Right atrium auricular region (tissue), 2 donors: ENCODE results near the gene RBM38. TPM values are rescaled to one million over a fixed set of nuclear protein-coding genes. Genes with fewer than 3 reads are reported as not detected.

Experiments used
- DNase-seq: peaks from one replicate; pipeline ENCODE4 v3.0.0-alpha.2; 2019; ENCODE audit warnings: low spot score
- H3K27ac ChIP-seq, 2 donors: fragments of 200-600 bp; sonication (generic); 1 replicate in 1 of 2; 2 replicates in 1 of 2; pipeline ENCODE4 v1.5.1; 2016 to 2019
- H3K27me3 ChIP-seq, 2 donors: fragments of 200-600 bp; sonication (generic); one replicate each; pipeline versions ENCODE4 v1.5.1 to v1.6.0; 2017 to 2019
- H3K36me3 ChIP-seq: fragments of 200-600 bp; sonication (generic); one replicate; pipeline ENCODE4 v1.5.1; 2016
- H3K4me1 ChIP-seq, 2 donors: fragments of 200-600 bp; sonication (generic); one replicate each; pipeline versions ENCODE4 v1.5.1 to v1.6.0; 2017 to 2019
- H3K4me3 ChIP-seq, 2 donors: fragments of 200-600 bp; sonication (generic); 1 replicate in 1 of 2; 2 replicates in 1 of 2; pipeline ENCODE4 v1.5.1; 2017 to 2019; ENCODE audit warnings: mild to moderate bottlenecking in 1 of 2, moderate library complexity in 1 of 2
- H3K9me3 ChIP-seq, 2 donors: fragments of 200-600 bp; sonication (generic); one replicate each; pipeline ENCODE4 v1.5.1; 2019
- total RNA-seq, 2 donors: library from RNA; depleted of rRNA; stranded (reverse); fragments of >200 nt; gene quantifications; one replicate each; pipeline ENCODE4 v1.1.0, GENCODE V29; 2016
- TF ChIP-seq, protein P1 (sequence below), 2 donors: fragments of 200-600 bp; sonication (generic); IDR thresholded peaks; one replicate each; pipeline ENCODE4 v1.5.1; 2019; ENCODE audit warnings: antibody characterized with exemption in 2 of 2

The RBM38 gene
- total RNA-seq, 2 donors from 2014 or later: 127 to 151 TPM

GRCh38 chr20:57398901-57399535 lies 7.8 kb downstream of the RBM38 start:
- Histone ChIP-seq H3K36me3 (peaks cover 68% of the 10 kb centered on the region), H3K27ac (peak overlapping the region; percentile 61 to 92), H3K9me3 (no peaks in the 10 kb centered on the region), H3K4me3 (peak overlapping the region in 1 of 2 donors; percentile 20), H3K27me3 (no peaks in the 10 kb centered on the region), H3K4me1 (peaks cover 0 to 94% of the 10 kb centered on the region in 2 donors)
- no peak for DNase-seq
- TF ChIP-seq, protein P1, sequence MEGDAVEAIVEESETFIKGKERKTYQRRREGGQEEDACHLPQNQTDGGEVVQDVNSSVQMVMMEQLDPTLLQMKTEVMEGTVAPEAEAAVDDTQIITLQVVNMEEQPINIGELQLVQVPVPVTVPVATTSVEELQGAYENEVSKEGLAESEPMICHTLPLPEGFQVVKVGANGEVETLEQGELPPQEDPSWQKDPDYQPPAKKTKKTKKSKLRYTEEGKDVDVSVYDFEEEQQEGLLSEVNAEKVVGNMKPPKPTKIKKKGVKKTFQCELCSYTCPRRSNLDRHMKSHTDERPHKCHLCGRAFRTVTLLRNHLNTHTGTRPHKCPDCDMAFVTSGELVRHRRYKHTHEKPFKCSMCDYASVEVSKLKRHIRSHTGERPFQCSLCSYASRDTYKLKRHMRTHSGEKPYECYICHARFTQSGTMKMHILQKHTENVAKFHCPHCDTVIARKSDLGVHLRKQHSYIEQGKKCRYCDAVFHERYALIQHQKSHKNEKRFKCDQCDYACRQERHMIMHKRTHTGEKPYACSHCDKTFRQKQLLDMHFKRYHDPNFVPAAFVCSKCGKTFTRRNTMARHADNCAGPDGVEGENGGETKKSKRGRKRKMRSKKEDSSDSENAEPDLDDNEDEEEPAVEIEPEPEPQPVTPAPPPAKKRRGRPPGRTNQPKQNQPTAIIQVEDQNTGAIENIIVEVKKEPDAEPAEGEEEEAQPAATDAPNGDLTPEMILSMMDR (IDR thresholded peaks at IDR 0.05): no peak

DNA sequence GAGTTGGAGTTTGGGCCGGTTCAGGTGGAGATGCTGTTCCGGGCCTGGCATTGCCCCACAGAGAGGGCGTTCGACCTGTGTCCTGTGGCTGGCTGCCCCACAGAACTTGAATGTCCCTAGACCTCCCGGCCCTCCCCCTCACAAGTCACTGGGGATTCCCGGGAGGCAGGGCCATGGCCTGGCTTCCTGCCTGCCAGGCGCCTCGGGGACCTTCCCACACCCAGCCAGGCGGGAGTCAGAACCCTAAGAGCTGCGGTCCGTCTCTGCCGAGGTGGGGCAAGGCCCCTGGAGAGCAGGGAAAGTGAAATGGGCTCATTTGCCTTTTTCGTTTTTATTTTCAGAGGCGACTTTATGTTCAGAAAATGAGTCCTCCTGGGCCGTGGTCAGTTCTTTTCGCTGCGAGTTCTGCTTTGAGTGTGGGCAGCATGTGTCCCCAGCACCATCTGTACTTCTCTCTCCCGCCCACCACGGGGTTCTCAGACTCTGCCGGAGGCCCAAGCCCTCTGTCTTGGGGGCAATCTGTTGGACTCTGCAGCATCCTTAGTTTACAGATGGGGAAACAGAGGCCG lies 8.5 kb downstream of the RBM38 start:
- no peaks in the 10 kb centered on the region for H3K27me3 ChIP-seq
- peaks cover 0 to 94% of the 10 kb centered on the region in 2 donors for H3K4me1 ChIP-seq
- peaks cover 68% of the 10 kb centered on the region for H3K36me3 ChIP-seq
- no peak overlapping the region for H3K4me3 ChIP-seq
- H3K27ac ChIP-seq: peak overlapping the region; percentile 61 to 92
- TF ChIP-seq, protein P1 (IDR thresholded peaks at IDR 0.05): no peak
- no peak for DNase-seq
- H3K9me3 ChIP-seq: no peaks in the 10 kb centered on the region

- Histone ChIP-seq H3K27me3 (no peaks in the 10 kb centered on the region), H3K4me3 (no peak overlapping the region), H3K36me3 (peaks cover 69% of the 10 kb centered on the region), H3K27ac (peak overlapping the region; percentile 61 to 92), H3K9me3 (no peaks in the 10 kb centered on the region), H3K4me1 (peaks cover 0 to 93% of the 10 kb centered on the region in 2 donors)
- TF ChIP-seq, protein P1 (IDR thresholded peaks at IDR 0.05): peak in 1 of 2 donors; percentile 22
- DNase-seq: no peak
These were observed 9.1 kb downstream of the RBM38 start for GRCh38 chr20:57400231-57400701.

GRCh38 chr20:57400821-57401564 lies 9.8 kb downstream of the RBM38 start:
- TF ChIP-seq, protein P1 (IDR thresholded peaks at IDR 0.05): no peak
- no peaks in the 10 kb centered on the region for H3K9me3 ChIP-seq
- no peaks in the 10 kb centered on the region for H3K27me3 ChIP-seq
- no peak for DNase-seq
- H3K4me3 ChIP-seq: no peak overlapping the region
- peaks cover 0 to 93% of the 10 kb centered on the region in 2 donors for H3K4me1 ChIP-seq
- peaks cover 77% of the 10 kb centered on the region for H3K36me3 ChIP-seq
- H3K27ac ChIP-seq: peak overlapping the region in 1 of 2 donors; percentile 92

DNA sequence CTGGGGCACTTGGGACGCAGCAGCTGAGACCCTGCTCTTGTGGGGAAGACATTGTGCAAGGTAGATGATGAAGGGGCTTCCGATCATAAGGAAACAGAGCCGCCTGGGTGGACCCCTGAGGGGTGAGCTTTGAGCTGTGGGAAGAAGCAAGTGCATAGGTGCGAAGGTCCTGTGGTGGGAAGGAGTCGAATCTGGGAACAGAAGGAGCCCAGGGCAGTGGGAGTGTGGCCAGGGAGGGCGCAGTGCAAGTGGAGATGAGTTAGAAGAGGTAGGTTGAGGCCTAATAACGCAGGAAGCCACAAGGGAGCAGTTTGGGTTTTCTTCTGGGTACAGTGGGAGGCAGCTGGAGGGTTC lies 10.3 kb downstream of the RBM38 start:
- TF ChIP-seq, protein P1 (IDR thresholded peaks at IDR 0.05): no peak
- Histone ChIP-seq H3K27me3 (no peaks in the 10 kb centered on the region), H3K4me3 (no peak overlapping the region), H3K9me3 (no peaks in the 10 kb centered on the region), H3K27ac (peak overlapping the region in 1 of 2 donors; percentile 92), H3K36me3 (peaks cover 78% of the 10 kb centered on the region), H3K4me1 (peaks cover 0 to 93% of the 10 kb centered on the region in 2 donors)
- no peak for DNase-seq
